ENCODE measurements around the gene SAP30BP. TPM values are rescaled to one million over a fixed set of nuclear protein-coding genes. Genes with fewer than 3 reads are reported as not detected.

The SAP30BP gene
- total and polyA plus RNA-seq, 2 of the 8 experiments (the other 6 are each of a cell fraction or from before 2014, with no cell fraction given) = 63.3 to 79.9 TPM

DNA sequence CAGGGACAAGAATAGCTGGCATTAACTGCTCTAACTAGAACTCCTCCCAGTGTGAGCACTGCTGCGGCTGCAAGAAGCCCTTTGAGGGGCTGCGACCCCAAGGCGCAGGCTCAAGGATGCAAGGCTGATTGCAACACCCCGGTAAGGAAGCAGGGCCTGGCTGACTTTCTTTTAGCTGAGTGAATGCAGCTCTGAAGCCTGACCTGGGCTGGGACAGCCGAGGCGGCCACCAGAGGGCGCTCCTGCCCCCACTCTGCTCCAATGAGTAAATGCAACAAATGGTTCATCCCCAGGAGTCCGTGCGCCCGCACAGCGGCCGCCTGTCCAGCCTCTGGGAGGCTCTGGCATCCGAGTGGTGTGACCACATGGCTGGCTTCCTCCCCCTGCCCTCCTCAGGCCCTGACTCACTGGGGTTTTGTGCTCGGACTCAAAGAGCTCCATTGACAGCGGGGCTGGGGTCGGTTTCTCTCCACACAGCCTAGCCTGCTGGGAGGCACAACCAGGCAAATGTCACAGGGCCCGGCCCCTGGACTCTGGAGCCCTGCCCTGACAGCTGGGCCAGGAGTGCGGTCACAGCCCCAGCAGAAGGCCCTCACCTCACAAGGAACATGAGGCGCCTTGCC is 34.2 kb upstream of the SAP30BP start, which contains the start of gene SMIM5 (continued):
- TF ChIP-seq HDAC2 (IDR thresholded peaks at IDR 0.05; ENCODE audit: borderline replicate concordance in 1 of 2, low read depth in 2 of 2, low read length in 2 of 2) (no peak), CBX5 (IDR thresholded peaks at IDR 0.05; ENCODE audit: low read depth, low read length) (no peak), SIX5 (IDR thresholded peaks at IDR 0.05; ENCODE audit: low read depth, low read length) (no peak), SP1 (IDR thresholded peaks at IDR 0.05; ENCODE audit: low read depth, low read length) (no peak), TBP (IDR thresholded peaks at IDR 0.05; ENCODE audit: low read depth, low read length) (no peak), POLR2A (IDR thresholded peaks at IDR 0.05; ENCODE audit: control extremely low read depth in 1 of 2, low read depth in 2 of 2, low read length in 2 of 2) (no peak), E2F6 (IDR thresholded peaks at IDR 0.05) (no peak), BCL11A (IDR thresholded peaks at IDR 0.05; ENCODE audit: low read depth in 2 of 2, low read length in 2 of 2) (no peak), POU5F1 (IDR thresholded peaks at IDR 0.05; ENCODE audit: low read depth, low read length) (no peak), FOSL1 (IDR thresholded peaks at IDR 0.05; ENCODE audit: insufficient read depth, low read depth, low read length) (no peak)
- TF ChIP-seq, protein P1, sequence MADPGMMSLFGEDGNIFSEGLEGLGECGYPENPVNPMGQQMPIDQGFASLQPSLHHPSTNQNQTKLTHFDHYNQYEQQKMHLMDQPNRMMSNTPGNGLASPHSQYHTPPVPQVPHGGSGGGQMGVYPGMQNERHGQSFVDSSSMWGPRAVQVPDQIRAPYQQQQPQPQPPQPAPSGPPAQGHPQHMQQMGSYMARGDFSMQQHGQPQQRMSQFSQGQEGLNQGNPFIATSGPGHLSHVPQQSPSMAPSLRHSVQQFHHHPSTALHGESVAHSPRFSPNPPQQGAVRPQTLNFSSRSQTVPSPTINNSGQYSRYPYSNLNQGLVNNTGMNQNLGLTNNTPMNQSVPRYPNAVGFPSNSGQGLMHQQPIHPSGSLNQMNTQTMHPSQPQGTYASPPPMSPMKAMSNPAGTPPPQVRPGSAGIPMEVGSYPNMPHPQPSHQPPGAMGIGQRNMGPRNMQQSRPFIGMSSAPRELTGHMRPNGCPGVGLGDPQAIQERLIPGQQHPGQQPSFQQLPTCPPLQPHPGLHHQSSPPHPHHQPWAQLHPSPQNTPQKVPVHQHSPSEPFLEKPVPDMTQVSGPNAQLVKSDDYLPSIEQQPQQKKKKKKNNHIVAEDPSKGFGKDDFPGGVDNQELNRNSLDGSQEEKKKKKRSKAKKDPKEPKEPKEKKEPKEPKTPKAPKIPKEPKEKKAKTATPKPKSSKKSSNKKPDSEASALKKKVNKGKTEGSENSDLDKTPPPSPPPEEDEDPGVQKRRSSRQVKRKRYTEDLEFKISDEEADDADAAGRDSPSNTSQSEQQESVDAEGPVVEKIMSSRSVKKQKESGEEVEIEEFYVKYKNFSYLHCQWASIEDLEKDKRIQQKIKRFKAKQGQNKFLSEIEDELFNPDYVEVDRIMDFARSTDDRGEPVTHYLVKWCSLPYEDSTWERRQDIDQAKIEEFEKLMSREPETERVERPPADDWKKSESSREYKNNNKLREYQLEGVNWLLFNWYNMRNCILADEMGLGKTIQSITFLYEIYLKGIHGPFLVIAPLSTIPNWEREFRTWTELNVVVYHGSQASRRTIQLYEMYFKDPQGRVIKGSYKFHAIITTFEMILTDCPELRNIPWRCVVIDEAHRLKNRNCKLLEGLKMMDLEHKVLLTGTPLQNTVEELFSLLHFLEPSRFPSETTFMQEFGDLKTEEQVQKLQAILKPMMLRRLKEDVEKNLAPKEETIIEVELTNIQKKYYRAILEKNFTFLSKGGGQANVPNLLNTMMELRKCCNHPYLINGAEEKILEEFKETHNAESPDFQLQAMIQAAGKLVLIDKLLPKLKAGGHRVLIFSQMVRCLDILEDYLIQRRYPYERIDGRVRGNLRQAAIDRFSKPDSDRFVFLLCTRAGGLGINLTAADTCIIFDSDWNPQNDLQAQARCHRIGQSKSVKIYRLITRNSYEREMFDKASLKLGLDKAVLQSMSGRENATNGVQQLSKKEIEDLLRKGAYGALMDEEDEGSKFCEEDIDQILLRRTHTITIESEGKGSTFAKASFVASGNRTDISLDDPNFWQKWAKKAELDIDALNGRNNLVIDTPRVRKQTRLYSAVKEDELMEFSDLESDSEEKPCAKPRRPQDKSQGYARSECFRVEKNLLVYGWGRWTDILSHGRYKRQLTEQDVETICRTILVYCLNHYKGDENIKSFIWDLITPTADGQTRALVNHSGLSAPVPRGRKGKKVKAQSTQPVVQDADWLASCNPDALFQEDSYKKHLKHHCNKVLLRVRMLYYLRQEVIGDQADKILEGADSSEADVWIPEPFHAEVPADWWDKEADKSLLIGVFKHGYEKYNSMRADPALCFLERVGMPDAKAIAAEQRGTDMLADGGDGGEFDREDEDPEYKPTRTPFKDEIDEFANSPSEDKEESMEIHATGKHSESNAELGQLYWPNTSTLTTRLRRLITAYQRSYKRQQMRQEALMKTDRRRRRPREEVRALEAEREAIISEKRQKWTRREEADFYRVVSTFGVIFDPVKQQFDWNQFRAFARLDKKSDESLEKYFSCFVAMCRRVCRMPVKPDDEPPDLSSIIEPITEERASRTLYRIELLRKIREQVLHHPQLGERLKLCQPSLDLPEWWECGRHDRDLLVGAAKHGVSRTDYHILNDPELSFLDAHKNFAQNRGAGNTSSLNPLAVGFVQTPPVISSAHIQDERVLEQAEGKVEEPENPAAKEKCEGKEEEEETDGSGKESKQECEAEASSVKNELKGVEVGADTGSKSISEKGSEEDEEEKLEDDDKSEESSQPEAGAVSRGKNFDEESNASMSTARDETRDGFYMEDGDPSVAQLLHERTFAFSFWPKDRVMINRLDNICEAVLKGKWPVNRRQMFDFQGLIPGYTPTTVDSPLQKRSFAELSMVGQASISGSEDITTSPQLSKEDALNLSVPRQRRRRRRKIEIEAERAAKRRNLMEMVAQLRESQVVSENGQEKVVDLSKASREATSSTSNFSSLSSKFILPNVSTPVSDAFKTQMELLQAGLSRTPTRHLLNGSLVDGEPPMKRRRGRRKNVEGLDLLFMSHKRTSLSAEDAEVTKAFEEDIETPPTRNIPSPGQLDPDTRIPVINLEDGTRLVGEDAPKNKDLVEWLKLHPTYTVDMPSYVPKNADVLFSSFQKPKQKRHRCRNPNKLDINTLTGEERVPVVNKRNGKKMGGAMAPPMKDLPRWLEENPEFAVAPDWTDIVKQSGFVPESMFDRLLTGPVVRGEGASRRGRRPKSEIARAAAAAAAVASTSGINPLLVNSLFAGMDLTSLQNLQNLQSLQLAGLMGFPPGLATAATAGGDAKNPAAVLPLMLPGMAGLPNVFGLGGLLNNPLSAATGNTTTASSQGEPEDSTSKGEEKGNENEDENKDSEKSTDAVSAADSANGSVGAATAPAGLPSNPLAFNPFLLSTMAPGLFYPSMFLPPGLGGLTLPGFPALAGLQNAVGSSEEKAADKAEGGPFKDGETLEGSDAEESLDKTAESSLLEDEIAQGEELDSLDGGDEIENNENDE (IDR thresholded peaks at IDR 0.05; ENCODE audit: insufficient replicate concordance, low read length) = no peak

Data from H1 (cell line).